SU-DHL-6 (cell line): ENCODE measurements around the gene LIFR.

ENCODE experiments used
- H2AFZ ChIP-seq: fragments of 200-600 bp; sonication (generic); 2 replicates; pipeline ENCODE4 v1.6.1; 2014; ENCODE audit warnings: low read depth, mild to moderate bottlenecking, moderate library complexity, mixed read lengths, antibody characterized with exemption, low read length; ENCODE audit not compliant: severe bottlenecking
- H3F3A ChIP-seq: fragments of 200-600 bp; shearing (Covaris generic); 2 replicates; pipeline ENCODE4 v1.6.0; 2016; ENCODE audit warnings: antibody characterized with exemption, mild to moderate bottlenecking; ENCODE audit not compliant: insufficient read depth
- H3K27ac ChIP-seq: fragments of 200-600 bp; sonication (generic); 2 replicates; pipeline ENCODE4 v1.5.1; 2016; ENCODE audit warnings: low read depth, mild to moderate bottlenecking, low read length, moderate library complexity, mixed read lengths
- H3K27me3 ChIP-seq: fragments of 200-600 bp; sonication (generic), shearing (Covaris generic); 2 replicates; pipeline ENCODE4 v1.6.0; 2014; ENCODE audit warnings: mild to moderate bottlenecking, low read length
- H3K36me3 ChIP-seq: fragments of 200-600 bp; sonication (generic); 2 replicates; pipeline ENCODE4 v1.6.1; 2014; ENCODE audit warnings: mild to moderate bottlenecking, low read length, mixed read lengths
- H3K4me2 ChIP-seq: fragments of 300-600, 200-600 bp; shearing (Covaris generic), sonication (generic); 2 replicates; pipeline ENCODE4 v1.6.0; 2014; ENCODE audit warnings: low read length, low read depth, mild to moderate bottlenecking; ENCODE audit not compliant: poor library complexity, severe bottlenecking
- H3K4me3 ChIP-seq: fragments of 200-600 bp; sonication (generic); 2 replicates; pipeline ENCODE4 v1.5.1; 2014; ENCODE audit warnings: antibody characterized with exemption, low read length, mild to moderate bottlenecking, mixed read lengths; ENCODE audit not compliant: insufficient read depth, poor library complexity, severe bottlenecking
- H3K79me2 ChIP-seq: fragments of 200-600 bp; sonication (generic); 2 replicates; pipeline ENCODE4 v1.6.1; 2014; ENCODE audit warnings: mild to moderate bottlenecking, low read length, moderate library complexity; ENCODE audit not compliant: insufficient read depth
- H3K9ac ChIP-seq: fragments of 200-600 bp; sonication (generic); 2 replicates; pipeline ENCODE4 v1.7.0; 2014; ENCODE audit warnings: mild to moderate bottlenecking, low read length
- H3K9me2 ChIP-seq: fragments of 200-600 bp; sonication (generic); replicated peaks from 2 replicates; pipeline ENCODE4 v1.6.1; 2014; ENCODE audit warnings: low read length; ENCODE audit not compliant: insufficient read depth
- H3K9me3 ChIP-seq: fragments of 200-600 bp; sonication (generic); 2 replicates; pipeline ENCODE4 v1.6.1; 2014; ENCODE audit warnings: low read length, mixed read lengths; ENCODE audit not compliant: insufficient read depth
- H4K20me1 ChIP-seq: fragments of 200-600 bp; sonication (generic); 2 replicates; pipeline ENCODE4 v1.6.1; 2014; ENCODE audit warnings: low read depth, mild to moderate bottlenecking, antibody characterized with exemption, low read length, moderate library complexity, mixed read lengths
- EZH2phosphoT487 ChIP-seq: fragments of 200-600 bp; sonication (generic), shearing (Covaris generic); conservative IDR thresholded peaks from 2 replicates; pipeline ENCODE4 v1.6.1; 2018; ENCODE audit warnings: mild to moderate bottlenecking, antibody characterized with exemption, low read length, moderate library complexity, mixed read lengths
- TF ChIP-seq, protein P1 (sequence below): fragments of 200-600 bp; sonication (generic); IDR thresholded peaks from one replicate; pipeline ENCODE4 v1.5.1; 2017; ENCODE audit warnings: antibody characterized with exemption, mild to moderate bottlenecking, low read length, moderate library complexity; ENCODE audit not compliant: insufficient read depth, poor library complexity, severe bottlenecking

The LIFR gene

DNA sequence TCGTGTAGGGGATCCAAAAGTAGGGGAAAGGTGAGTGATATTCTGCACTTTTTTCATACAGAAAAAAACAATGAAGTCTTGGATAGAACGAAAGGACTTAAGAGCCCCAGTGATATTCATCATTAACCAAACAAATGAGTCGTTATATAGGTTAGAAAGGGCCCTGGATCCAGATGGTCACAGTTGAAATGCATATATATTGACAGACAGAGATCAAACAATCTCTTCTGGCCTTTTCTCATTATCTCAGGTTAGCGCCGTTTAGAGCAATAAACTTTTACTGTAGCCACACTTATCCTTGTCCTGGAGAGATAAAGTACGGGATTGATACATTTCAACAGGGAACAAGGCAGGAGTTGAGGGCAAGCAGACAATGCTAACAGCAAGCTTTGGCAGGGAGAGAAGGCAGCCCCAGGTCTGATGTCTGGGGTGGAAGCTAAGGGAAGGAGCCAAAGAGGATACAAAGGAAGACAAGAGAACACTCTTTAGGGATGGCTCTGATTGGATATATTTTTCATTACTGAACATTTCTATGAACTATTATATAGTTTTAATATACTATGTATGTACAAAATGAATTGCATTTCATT, 77.0 kb downstream of the LIFR start:
- Histone ChIP-seq H2AFZ (no peak overlapping the region), H3K9me2 (no peaks in the 10 kb centered on the region), H3K27ac (no peak overlapping the region), H3K36me3 (no peaks in the 10 kb centered on the region), H3K9ac (no peak overlapping the region), H3K9me3 (no peaks in the 10 kb centered on the region), H3K4me3 (no peak overlapping the region), H4K20me1 (no peaks in the 10 kb centered on the region), H3K4me2 (no peak overlapping the region), H3K27me3 (no peaks in the 10 kb centered on the region), H3K79me2 (no peaks in the 10 kb centered on the region), H3F3A (no peaks in the 10 kb centered on the region)
- no peak for TF ChIP-seq EZH2phosphoT487
- TF ChIP-seq, protein P1, sequence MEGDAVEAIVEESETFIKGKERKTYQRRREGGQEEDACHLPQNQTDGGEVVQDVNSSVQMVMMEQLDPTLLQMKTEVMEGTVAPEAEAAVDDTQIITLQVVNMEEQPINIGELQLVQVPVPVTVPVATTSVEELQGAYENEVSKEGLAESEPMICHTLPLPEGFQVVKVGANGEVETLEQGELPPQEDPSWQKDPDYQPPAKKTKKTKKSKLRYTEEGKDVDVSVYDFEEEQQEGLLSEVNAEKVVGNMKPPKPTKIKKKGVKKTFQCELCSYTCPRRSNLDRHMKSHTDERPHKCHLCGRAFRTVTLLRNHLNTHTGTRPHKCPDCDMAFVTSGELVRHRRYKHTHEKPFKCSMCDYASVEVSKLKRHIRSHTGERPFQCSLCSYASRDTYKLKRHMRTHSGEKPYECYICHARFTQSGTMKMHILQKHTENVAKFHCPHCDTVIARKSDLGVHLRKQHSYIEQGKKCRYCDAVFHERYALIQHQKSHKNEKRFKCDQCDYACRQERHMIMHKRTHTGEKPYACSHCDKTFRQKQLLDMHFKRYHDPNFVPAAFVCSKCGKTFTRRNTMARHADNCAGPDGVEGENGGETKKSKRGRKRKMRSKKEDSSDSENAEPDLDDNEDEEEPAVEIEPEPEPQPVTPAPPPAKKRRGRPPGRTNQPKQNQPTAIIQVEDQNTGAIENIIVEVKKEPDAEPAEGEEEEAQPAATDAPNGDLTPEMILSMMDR: no peak

DNA sequence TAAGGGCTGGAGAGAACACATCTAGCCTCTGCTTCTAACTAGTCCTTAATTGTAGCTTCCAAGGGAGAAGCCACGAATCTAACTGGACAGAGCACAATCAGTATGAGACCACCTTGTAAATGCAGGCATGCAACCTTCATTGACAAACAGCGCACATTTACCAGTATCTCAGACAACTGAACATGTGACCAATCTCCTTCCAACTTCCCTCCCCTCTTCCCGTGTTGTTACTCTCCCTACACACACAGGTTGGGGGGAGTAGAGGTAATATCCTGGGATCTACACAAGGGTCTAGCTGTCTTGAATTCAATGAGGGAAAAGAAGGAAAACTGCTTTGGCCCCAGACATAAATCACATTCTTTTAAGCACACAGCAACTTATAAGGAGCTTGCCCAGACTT, 77.6 kb downstream of the LIFR start:
- H4K20me1 ChIP-seq: no peaks in the 10 kb centered on the region
- no peak overlapping the region for H3K4me2 ChIP-seq

DNA sequence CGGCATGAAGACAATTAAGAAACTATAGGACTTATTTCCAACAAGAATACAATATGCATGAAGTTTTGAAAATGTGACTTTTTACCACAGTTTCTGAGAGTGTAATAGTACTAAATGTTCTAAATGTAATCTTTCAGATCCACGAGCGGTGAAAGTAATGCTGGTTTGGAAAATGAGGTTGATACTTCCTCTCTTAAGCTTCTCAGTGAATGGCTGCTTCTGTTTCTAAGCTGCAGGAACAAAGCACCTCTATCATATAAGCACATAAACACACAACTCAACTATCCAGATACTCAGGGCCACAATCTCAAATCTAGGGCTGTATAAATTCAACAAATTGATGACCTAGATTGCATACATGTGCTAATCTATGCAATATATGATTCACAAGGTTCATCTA, 78.3 kb downstream of the LIFR start:
- Histone ChIP-seq H4K20me1 (no peaks in the 10 kb centered on the region), H3F3A (no peaks in the 10 kb centered on the region), H3K9ac (no peak overlapping the region), H3K79me2 (no peaks in the 10 kb centered on the region), H3K4me2 (no peak overlapping the region), H3K27ac (no peak overlapping the region), H3K9me3 (no peaks in the 10 kb centered on the region), H2AFZ (no peak overlapping the region), H3K36me3 (no peaks in the 10 kb centered on the region), H3K27me3 (no peaks in the 10 kb centered on the region), H3K4me3 (no peak overlapping the region), H3K9me2 (no peaks in the 10 kb centered on the region)
- TF ChIP-seq, protein P1: no peak
- TF ChIP-seq EZH2phosphoT487: no peak

More for the DNA sequence above, 77.6 kb downstream of the LIFR start:
- TF ChIP-seq, protein P1: no peak
- no peak for TF ChIP-seq EZH2phosphoT487
- no peaks in the 10 kb centered on the region for H3K9me3 ChIP-seq
- H2AFZ ChIP-seq: no peak overlapping the region
- H3K9me2 ChIP-seq: no peaks in the 10 kb centered on the region
- H3F3A ChIP-seq: no peaks in the 10 kb centered on the region
- no peaks in the 10 kb centered on the region for H3K27me3 ChIP-seq
- H3K9ac ChIP-seq: no peak overlapping the region
- no peaks in the 10 kb centered on the region for H3K79me2 ChIP-seq
- no peak overlapping the region for H3K27ac ChIP-seq
- no peak overlapping the region for H3K4me3 ChIP-seq
- no peaks in the 10 kb centered on the region for H3K36me3 ChIP-seq
